Lower leg skin (tissue), 4 donors: ENCODE results near the gene KLK7. TPM values are rescaled to one million over a fixed set of nuclear protein-coding genes. Genes with fewer than 3 reads are reported as not detected.
"Not testable (repeated sequence)": the region's sequence is repeated elsewhere in the genome, so short reads cannot be mapped to it uniquely, and the experiment has no call there.

Experiments
- DNase-seq, 2 donors: peaks; one replicate each; pipeline ENCODE4 v3.0.0-alpha.2; 2019; ENCODE audit warnings: low spot score in 2 of 2
- H3K4me3 ChIP-seq: fragments of 200-600 bp; sonication (generic); 2 replicates; pipeline ENCODE4 v1.5.1; 2017; ENCODE audit warnings: mild to moderate bottlenecking, low read depth; ENCODE audit not compliant: poor library complexity, severe bottlenecking
- CTCF ChIP-seq, 3 donors: fragments of 450-650 bp; IDR thresholded peaks; one replicate each; pipeline ENCODE4 v1.5.1; 2016; ENCODE audit warnings: antibody characterized with exemption in 3 of 3, mild to moderate bottlenecking in 3 of 3, moderate library complexity in 2 of 3
- POLR2A ChIP-seq, 2 donors: fragments of 450-650 bp; IDR thresholded peaks; one replicate each; pipeline ENCODE4 v1.6.1; 2016 to 2017; ENCODE audit warnings: antibody characterized with exemption in 2 of 2, mild to moderate bottlenecking in 1 of 2, moderate library complexity in 1 of 2
- WGBS, 2 donors: methylation state at CpG; one replicate each; pipeline ENCODE4 v1.1.5; 2018; 5-methylcytosine and 5-hydroxymethylcytosine counted together
- intact Hi-C: fragments of 100-400 bp; cut with DNase I; formaldehyde crosslinking; loops from one replicate; pipeline ENCODE4 v1.15.0; 2023; ENCODE audit warnings: low total_unique reads
- total RNA-seq, 4 donors: library from RNA; depleted of rRNA; stranded (reverse); fragments of >200 nt; gene quantifications; one replicate each; pipeline ENCODE4 v1.1.0, GENCODE V29; 2016

KLK7 gene
- total RNA-seq, 4 donors from 2014 or later: 206 to 251 (median 224) TPM

- WGBS, 2 donors: 14 to 15% methylated on average over 8 of the region's 8 CpGs
- no peak for TF ChIP-seq CTCF (IDR thresholded peaks at IDR 0.05)
- TF ChIP-seq POLR2A (IDR thresholded peaks at IDR 0.05): no peak
- intact Hi-C loops: no loop called here
- DNase-seq: no peak
- no peak overlapping the region for H3K4me3 ChIP-seq
Observed at GRCh38 chr19:50975766-50976165, 8.0 kb downstream of the KLK7 start.

- no peak overlapping the region for H3K4me3 ChIP-seq
- TF ChIP-seq CTCF (IDR thresholded peaks at IDR 0.05) (no peak), POLR2A (IDR thresholded peaks at IDR 0.05) (no peak)
- WGBS, 2 donors: 49 to 62% methylated on average over 6 of the region's 9 CpGs
- intact Hi-C loops: no loop called here
- DNase-seq: no peak
Observed at GRCh38 chr19:50974702-50975556, 8.8 kb downstream of the KLK7 start.

GRCh38 chr19:50972795-50973376, 10.8 kb downstream of the KLK7 start:
- TF ChIP-seq CTCF (IDR thresholded peaks at IDR 0.05) (no peak), POLR2A (IDR thresholded peaks at IDR 0.05) (no peak)
- 68 to 69% methylated on average over 9 of the region's 9 CpGs for WGBS, 2 donors
- intact Hi-C loops: no loop called here
- no peak overlapping the region for H3K4me3 ChIP-seq
- DNase-seq: no peak

- WGBS, 2 donors: 69 to 78% methylated on average over 3 of the region's 3 CpGs
- DNase-seq, H3K4me3 ChIP-seq, intact Hi-C loops: not testable (repeated sequence)
Observed at GRCh38 chr19:50969810-50970209, 13.9 kb downstream of the KLK7 start.

- TF ChIP-seq POLR2A (IDR thresholded peaks at IDR 0.05): no peak
- no peak for DNase-seq
- intact Hi-C loops: no loop called here
- WGBS, 2 donors: 51 to 61% methylated on average over 8 to 14 of the region's 19 CpGs
- no peak within 1 kb of the TSS for H3K4me3 ChIP-seq
Observed at GRCh38 chr19:50969413-50969760, 14.3 kb downstream of the KLK7 start, which contains the start of gene KLK6. TSS of gene KLK6 (minus strand) at chr19:50969591. CDS start at chr19:50968104, 1,487 bp downstream.

- no peak for DNase-seq
- H3K4me3 ChIP-seq: no peak overlapping the region
- intact Hi-C loops: no loop called here
- no peak for TF ChIP-seq POLR2A (IDR thresholded peaks at IDR 0.05)
- no peak for TF ChIP-seq CTCF (IDR thresholded peaks at IDR 0.05)
- WGBS, 2 donors: 30 to 47% methylated on average over 7 of the region's 7 CpGs
Observed at GRCh38 chr19:50968716-50969412, 14.9 kb downstream of the KLK7 start.
